Mesenchymal stem cell (in vitro differentiated cells and primary cell): ENCODE measurements around the gene KNOP1.

Experiments
- DNase-seq: peaks from one replicate; pipeline ENCODE4 v3.0.0-alpha.2; 2013
- H2AFZ ChIP-seq: one replicate; pipeline ENCODE4 v1.6.1; 2013; ENCODE audit warnings: low read depth, mild to moderate bottlenecking, control low read depth, inconsistent platforms, low read length, moderate library complexity
- H2AK5ac ChIP-seq: 2 replicates; pipeline ENCODE4 v1.6.1; 2013; ENCODE audit warnings: low read length, moderate library complexity, mild to moderate bottlenecking, inconsistent platforms; ENCODE audit not compliant: severe bottlenecking
- H2BK120ac ChIP-seq: one replicate; pipeline ENCODE4 v1.6.1; 2013; ENCODE audit warnings: low read depth, mild to moderate bottlenecking, inconsistent platforms, low read length, moderate library complexity
- H2BK12ac ChIP-seq, 2 experiments: one replicate each; pipeline ENCODE4 v1.6.1; 2013; ENCODE audit warnings: inconsistent platforms in 2 of 2, low read length in 2 of 2, mild to moderate bottlenecking in 2 of 2, moderate library complexity in 2 of 2, control low read depth in 1 of 2
- H2BK15ac ChIP-seq: one replicate; pipeline ENCODE4 v1.6.1; 2013; ENCODE audit warnings: mild to moderate bottlenecking, low read depth, inconsistent platforms; ENCODE audit not compliant: poor library complexity, severe bottlenecking
- H2BK5ac ChIP-seq: 2 replicates; pipeline ENCODE4 v1.6.1; 2013; ENCODE audit warnings: low read depth, mild to moderate bottlenecking, low read length, control low read depth, inconsistent platforms; ENCODE audit not compliant: poor library complexity, severe bottlenecking
- H3K14ac ChIP-seq, 2 experiments: one replicate each; pipeline ENCODE4 v1.6.1; 2013; ENCODE audit warnings: inconsistent platforms in 2 of 2, low read length in 2 of 2, control low read depth in 1 of 2, mild to moderate bottlenecking in 1 of 2, moderate library complexity in 1 of 2
- H3K18ac ChIP-seq, 2 experiments: one replicate each; pipeline ENCODE4 v1.6.1; 2013; ENCODE audit warnings: inconsistent platforms in 2 of 2, low read length in 2 of 2, control low read depth in 1 of 2, low read depth in 1 of 2, mild to moderate bottlenecking in 1 of 2
- H3K23ac ChIP-seq, 2 experiments: one replicate each; pipeline ENCODE4 v1.6.1; 2013; ENCODE audit warnings: inconsistent platforms in 2 of 2, low read length in 2 of 2, mild to moderate bottlenecking in 2 of 2, moderate library complexity in 2 of 2, control low read depth in 1 of 2
- H3K27ac ChIP-seq: 2 replicates; pipeline ENCODE4 v1.5.1; 2013; ENCODE audit warnings: mild to moderate bottlenecking, moderate library complexity, low read length, control low read depth, inconsistent platforms; ENCODE audit not compliant: poor library complexity, severe bottlenecking
- H3K27me3 ChIP-seq, 2 experiments: 2 replicates each; pipeline versions ENCODE4 v1.6.1 to v1.7.0; 2013; ENCODE audit warnings: low read length in 2 of 2, mild to moderate bottlenecking in 2 of 2, moderate library complexity in 2 of 2, control low read depth in 1 of 2, inconsistent platforms in 1 of 2; ENCODE audit not compliant: control insufficient read depth in 1 of 2, insufficient read depth in 1 of 2
- H3K36me3 ChIP-seq, 2 experiments: 2 replicates each; pipeline versions ENCODE4 v1.6.1 to v1.7.0; 2013; ENCODE audit warnings: low read length in 2 of 2, control low read depth in 1 of 2, inconsistent platforms in 1 of 2, low read depth in 1 of 2, mild to moderate bottlenecking in 1 of 2; ENCODE audit not compliant: insufficient read depth in 2 of 2, control insufficient read depth in 1 of 2
- H3K4ac ChIP-seq, 2 experiments: one replicate each; pipeline ENCODE4 v1.6.1; 2013; ENCODE audit warnings: inconsistent platforms in 2 of 2, low read length in 2 of 2, mild to moderate bottlenecking in 2 of 2, moderate library complexity in 2 of 2, control low read depth in 1 of 2, low read depth in 1 of 2
- H3K4me1 ChIP-seq: 2 replicates; pipeline ENCODE4 v1.6.1; 2013; ENCODE audit warnings: low read depth, low read length, control low read depth; ENCODE audit not compliant: control insufficient read depth, insufficient read depth
- H3K4me2 ChIP-seq: 2 replicates; pipeline ENCODE4 v1.6.1; 2013; ENCODE audit warnings: low read length, mild to moderate bottlenecking, inconsistent platforms; ENCODE audit not compliant: poor library complexity, severe bottlenecking
- H3K4me3 ChIP-seq, 2 experiments: 2 replicates each; pipeline versions ENCODE4 v1.5.1 to v1.7.0; 2013; ENCODE audit warnings: low read length in 2 of 2, mild to moderate bottlenecking in 2 of 2, control low read depth in 1 of 2, low read depth in 1 of 2; ENCODE audit not compliant: insufficient read depth in 1 of 2
- H3K79me1 ChIP-seq: replicated peaks from 2 replicates; pipeline ENCODE4 v1.6.1; 2013; ENCODE audit warnings: mild to moderate bottlenecking, control low read depth, low read length, inconsistent platforms; ENCODE audit not compliant: poor library complexity, severe bottlenecking
- H3K9ac ChIP-seq: 2 replicates; pipeline ENCODE4 v1.7.0; 2013; ENCODE audit warnings: mild to moderate bottlenecking, low read length, moderate library complexity
- H3K9me3 ChIP-seq: 2 replicates; pipeline ENCODE4 v1.7.0; 2013; ENCODE audit warnings: mild to moderate bottlenecking, low read length; ENCODE audit not compliant: control insufficient read depth
- H4K8ac ChIP-seq: one replicate; pipeline ENCODE4 v1.6.1; 2013; ENCODE audit warnings: inconsistent platforms, mild to moderate bottlenecking, low read length, moderate library complexity
- H4K91ac ChIP-seq: one replicate; pipeline ENCODE4 v1.6.1; 2013; ENCODE audit warnings: mild to moderate bottlenecking, low read length, inconsistent platforms
- WGBS: methylation state at CpG from one replicate; pipeline ENCODE4 v1.1.7; 2013; ENCODE audit warnings: mixed read lengths; 5-methylcytosine and 5-hydroxymethylcytosine counted together

KNOP1 gene

DNA sequence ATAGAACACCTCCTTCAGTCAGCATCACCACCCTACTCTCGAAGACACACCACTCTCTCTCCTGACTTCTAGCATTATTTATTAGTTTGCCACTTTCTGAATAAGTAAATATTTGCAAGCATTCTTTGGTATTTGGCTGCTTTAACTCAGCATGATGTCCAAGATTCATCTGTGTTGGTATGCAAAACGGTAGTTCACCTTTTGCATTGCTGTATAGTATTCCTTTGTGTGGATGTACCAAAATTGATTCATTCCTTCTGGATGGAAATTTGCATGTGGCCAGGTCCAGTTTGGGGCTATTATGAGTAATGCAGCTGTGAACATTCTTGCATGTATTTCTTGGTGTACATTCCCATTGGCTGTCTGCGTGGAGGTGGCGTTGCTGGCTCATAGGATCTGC, 32.9 kb downstream of the KNOP1 start:
- no peak for DNase-seq
- Histone ChIP-seq H4K8ac (no peak overlapping the region), H3K9me3 (peaks cover 9% of the 10 kb centered on the region), H3K14ac (no peak overlapping the region), H3K4ac (no peak overlapping the region), H3K4me2 (no peak overlapping the region), H3K27me3 (no peaks in the 10 kb centered on the region), H2BK120ac (no peak overlapping the region), H3K4me3 (no peak overlapping the region), H3K79me1 (peaks cover 2% of the 10 kb centered on the region), H2AK5ac (no peak overlapping the region), H3K9ac (no peak overlapping the region), H4K91ac (no peak overlapping the region), H3K4me1 (peaks cover 7% of the 10 kb centered on the region), H2BK15ac (no peak overlapping the region), H3K23ac (no peak overlapping the region), H2BK5ac (no peak overlapping the region), H3K36me3 (peaks cover 49 to 82% of the 10 kb centered on the region in 2 experiments), H3K27ac (no peak overlapping the region), H3K18ac (no peak overlapping the region), H2BK12ac (no peak overlapping the region), H2AFZ (no peak overlapping the region)
- WGBS, result 95% methylated on average over 3 of the region's 4 CpGs

DNA sequence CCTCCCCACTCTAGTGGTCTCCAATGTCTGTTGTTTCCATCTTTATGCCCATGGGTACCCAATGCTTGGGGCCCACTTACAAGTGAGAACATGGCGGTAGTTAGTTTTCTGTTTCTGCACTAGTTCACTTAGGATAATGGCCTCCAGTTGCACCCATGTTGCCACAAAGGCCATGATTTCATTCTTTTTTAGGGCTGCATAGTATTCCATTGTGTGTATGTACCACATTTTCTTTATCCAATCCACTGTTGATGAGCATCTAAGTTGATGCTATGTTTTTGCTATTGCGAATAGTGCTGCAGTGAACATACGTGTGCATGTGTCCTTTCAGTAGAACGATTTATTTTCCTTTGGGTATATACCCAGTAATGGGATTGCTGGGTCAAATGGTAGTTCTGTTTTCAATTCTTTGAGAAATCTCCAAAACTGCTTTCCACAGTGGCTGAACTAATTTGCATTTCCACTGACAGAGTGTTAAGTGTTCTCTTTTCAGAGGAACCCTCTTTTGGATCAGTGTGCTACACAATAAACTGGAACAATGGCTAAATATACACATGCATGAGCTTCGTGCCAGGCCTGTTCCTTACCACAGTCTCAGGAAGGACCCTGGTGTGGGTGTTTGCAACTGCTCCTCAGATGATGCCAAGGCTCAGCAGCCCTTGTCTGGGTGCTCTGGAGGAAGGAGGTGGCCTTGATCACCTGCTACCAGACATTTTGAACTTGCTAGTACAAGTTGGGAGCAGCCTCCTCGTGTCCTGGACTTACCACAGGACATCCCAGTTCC, 34.4 kb downstream of the KNOP1 start:
- H3K4me2 ChIP-seq, result no peak overlapping the region

DNA sequence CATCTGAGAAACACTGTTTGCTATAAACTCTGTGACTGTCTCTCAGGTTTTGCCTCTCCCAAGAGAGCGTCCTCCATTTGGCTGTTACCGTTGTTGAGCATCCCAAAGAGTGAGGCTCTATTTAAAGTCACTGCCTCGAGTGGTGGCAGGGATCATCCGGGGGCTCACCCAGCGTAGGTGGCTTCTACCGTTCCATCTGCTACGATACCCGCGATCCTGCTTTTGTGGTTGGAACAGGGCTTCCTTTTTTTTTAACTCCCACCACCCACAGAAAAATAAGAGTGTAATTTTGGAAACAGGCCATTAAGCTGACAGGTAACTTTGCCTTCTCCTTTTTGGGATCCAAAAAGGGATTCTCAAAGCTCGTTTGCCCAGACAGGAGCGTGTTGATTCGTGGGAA, 36.4 kb downstream of the KNOP1 start:
- no peak overlapping the region for H3K18ac ChIP-seq
- no peak overlapping the region for H4K8ac ChIP-seq
- no peak overlapping the region for H4K91ac ChIP-seq
- H2AFZ ChIP-seq, result no peak overlapping the region
- no peak for DNase-seq
- H3K14ac ChIP-seq, result no peak overlapping the region
- H3K36me3 ChIP-seq, result peaks cover 43 to 73% of the 10 kb centered on the region in 2 experiments
- no peak overlapping the region for H2BK5ac ChIP-seq
- H3K4ac ChIP-seq, result no peak overlapping the region
- no peak overlapping the region for H3K27ac ChIP-seq
- 93% methylated on average over 8 of the region's 12 CpGs for WGBS
- no peak overlapping the region for H3K4me3 ChIP-seq
- H3K9me3 ChIP-seq, result peaks cover 9% of the 10 kb centered on the region
- H3K27me3 ChIP-seq, result no peaks in the 10 kb centered on the region
- H2BK12ac ChIP-seq, result no peak overlapping the region
- H3K23ac ChIP-seq, result no peak overlapping the region
- no peaks in the 10 kb centered on the region for H3K4me1 ChIP-seq
- H2AK5ac ChIP-seq, result no peak overlapping the region
- peaks cover 4% of the 10 kb centered on the region for H3K79me1 ChIP-seq
- no peak overlapping the region for H3K4me2 ChIP-seq
- no peak overlapping the region for H3K9ac ChIP-seq
- no peak overlapping the region for H2BK15ac ChIP-seq
- no peak overlapping the region for H2BK120ac ChIP-seq

More for the DNA sequence above, 34.4 kb downstream of the KNOP1 start:
- Histone ChIP-seq H3K18ac (no peak overlapping the region), H3K9me3 (peaks cover 9% of the 10 kb centered on the region), H4K8ac (no peak overlapping the region), H3K27me3 (no peaks in the 10 kb centered on the region), H2BK5ac (no peak overlapping the region), H3K79me1 (peaks cover 2% of the 10 kb centered on the region), H4K91ac (no peak overlapping the region), H2BK12ac (no peak overlapping the region), H2BK120ac (no peak overlapping the region), H2AFZ (no peak overlapping the region), H3K23ac (no peak overlapping the region), H3K4me3 (no peak overlapping the region), H3K27ac (no peak overlapping the region), H3K4me1 (peaks cover 7% of the 10 kb centered on the region), H3K36me3 (peaks cover 49 to 82% of the 10 kb centered on the region in 2 experiments), H3K9ac (no peak overlapping the region), H2AK5ac (no peak overlapping the region), H3K14ac (no peak overlapping the region), H3K4ac (no peak overlapping the region), H2BK15ac (no peak overlapping the region)
- WGBS, result 95% methylated on average over 6 of the region's 6 CpGs
- no peak for DNase-seq

DNA sequence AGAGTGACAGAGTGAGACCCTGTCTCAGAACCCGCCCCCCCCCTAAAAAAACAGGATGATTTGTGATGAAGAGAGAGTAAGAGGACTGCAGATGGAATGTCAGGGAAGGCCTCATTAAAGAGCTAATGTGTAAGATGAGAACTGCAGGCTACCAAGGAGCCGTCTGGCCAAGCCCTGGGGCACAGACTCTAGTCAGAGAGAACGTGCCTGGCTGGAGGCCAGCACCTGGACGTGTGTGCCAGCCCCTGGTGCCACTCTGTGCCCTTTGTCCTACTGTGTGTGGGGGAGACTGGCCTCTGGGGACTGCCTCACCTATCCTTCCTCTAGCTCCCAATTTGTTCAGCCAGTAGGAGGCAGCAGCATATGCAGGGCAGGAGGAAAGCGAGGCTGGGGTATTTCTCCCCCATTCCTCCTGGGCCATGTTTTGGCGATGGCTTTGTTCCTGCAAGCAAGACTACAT, 37.1 kb downstream of the KNOP1 start:
- Histone ChIP-seq H3K27me3 (no peaks in the 10 kb centered on the region), H2AK5ac (no peak overlapping the region), H3K14ac (no peak overlapping the region), H3K79me1 (peaks cover 2% of the 10 kb centered on the region), H3K4me2 (no peak overlapping the region), H3K23ac (no peak overlapping the region), H2BK12ac (no peak overlapping the region), H3K4ac (no peak overlapping the region), H2BK15ac (no peak overlapping the region), H2BK5ac (no peak overlapping the region), H4K8ac (no peak overlapping the region), H2AFZ (no peak overlapping the region), H3K27ac (no peak overlapping the region), H3K9ac (no peak overlapping the region), H3K9me3 (peaks cover 9% of the 10 kb centered on the region), H3K36me3 (peaks cover 45 to 75% of the 10 kb centered on the region in 2 experiments), H4K91ac (no peak overlapping the region), H2BK120ac (no peak overlapping the region), H3K4me1 (no peaks in the 10 kb centered on the region), H3K4me3 (no peak overlapping the region), H3K18ac (no peak overlapping the region)
- WGBS, result 97% methylated on average over 5 of the region's 6 CpGs
- no peak for DNase-seq
